OCI-LY3 (cell line): ENCODE data around the gene FOXA3.

Experiments used
- H2AFZ ChIP-seq: fragments of 200-600, 300-600 bp; shearing (Covaris generic); 2 replicates; pipeline ENCODE4 v1.6.0; 2014; ENCODE audit warnings: antibody characterized with exemption, low read depth, low read length
- H3K27ac ChIP-seq: fragments of 200-600, 300-600 bp; sonication (generic); 2 replicates; pipeline ENCODE4 v1.5.1; 2014; ENCODE audit warnings: mild to moderate bottlenecking, low read length, moderate library complexity, mixed read lengths
- H3K27me3 ChIP-seq: fragments of 200-600, 300-600 bp; sonication (generic); 2 replicates; pipeline ENCODE4 v1.6.1; 2014; ENCODE audit warnings: low read depth, low read length, mixed read lengths
- H3K36me3 ChIP-seq: fragments of 200-600, 300-600 bp; sonication (generic); replicated peaks from 2 replicates; pipeline ENCODE3; 2014; ENCODE audit warnings: low read depth, low read length, mixed read lengths
- H3K4me1 ChIP-seq: fragments of 300-600, 200-600 bp; sonication (generic); 2 replicates; pipeline ENCODE4 v1.6.1; 2014; ENCODE audit warnings: low read length, mixed read lengths
- H3K4me2 ChIP-seq: fragments of 200-600, 300-600 bp; sonication (generic); 2 replicates; pipeline ENCODE4 v1.6.1; 2014; ENCODE audit warnings: low read length, mixed read lengths
- H3K4me3 ChIP-seq: fragments of 300-600, 200-600 bp; sonication (generic); 2 replicates; pipeline ENCODE4 v1.5.1; 2014; ENCODE audit warnings: antibody characterized with exemption, mild to moderate bottlenecking, low read length, moderate library complexity
- H3K79me2 ChIP-seq: fragments of 300-600, 200-600 bp; shearing (Covaris generic); 2 replicates; pipeline ENCODE4 v1.6.1; 2014; ENCODE audit warnings: mild to moderate bottlenecking, low read length, mixed read lengths
- H3K9ac ChIP-seq: fragments of 300-600, 200-600 bp; shearing (Covaris generic); 2 replicates; pipeline ENCODE4 v1.6.0; 2014; ENCODE audit warnings: mild to moderate bottlenecking, low read length, moderate library complexity
- H3K9me3 ChIP-seq: fragments of 200-600, 300-600 bp; shearing (Covaris generic); 2 replicates; pipeline ENCODE4 v1.6.1; 2014; ENCODE audit warnings: low read length, mixed read lengths; ENCODE audit not compliant: insufficient read depth
- H4K20me1 ChIP-seq: fragments of 200-600, 300-600 bp; sonication (generic); 2 replicates; pipeline ENCODE4 v1.6.1; 2016; ENCODE audit warnings: low read length, mixed read lengths; ENCODE audit not compliant: insufficient read depth
- EZH2phosphoT487 ChIP-seq: fragments of 200-600 bp; shearing (Covaris generic); IDR thresholded peaks from 2 replicates; pipeline ENCODE4 v1.6.1; 2018; ENCODE audit warnings: antibody characterized with exemption, mixed run types, low read depth
- TF ChIP-seq, protein P1 (sequence below): fragments of 200-600, 300-600 bp; sonication (generic); IDR thresholded peaks from 2 replicates; pipeline ENCODE4 v1.5.1; 2014; ENCODE audit warnings: antibody characterized with exemption, low read length, low read depth

The FOXA3 gene

DNA sequence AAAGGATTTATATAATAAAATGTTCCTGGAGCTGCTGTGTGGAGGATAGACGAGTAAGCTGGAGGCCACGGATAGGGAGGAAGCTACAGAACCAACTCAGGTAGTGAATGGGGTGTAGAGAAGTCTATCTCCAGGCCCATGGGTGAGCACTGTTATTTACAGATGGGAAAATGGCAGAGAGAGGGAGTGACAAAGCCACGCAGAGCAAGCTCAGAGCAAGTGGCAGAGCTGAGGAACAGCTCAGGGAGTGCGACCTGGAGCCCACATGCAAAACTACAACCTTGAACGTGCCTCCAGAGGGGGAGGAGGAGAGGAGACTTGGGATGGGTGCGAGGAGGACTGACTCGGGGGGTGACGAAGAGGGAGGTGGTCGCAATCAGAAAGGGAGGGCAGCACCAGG lies 35.6 kb upstream of the FOXA3 start:
- no peak overlapping the region for H2AFZ ChIP-seq
- no peaks in the 10 kb centered on the region for H3K79me2 ChIP-seq
- H3K4me3 ChIP-seq = no peak overlapping the region
- no peaks in the 10 kb centered on the region for H3K4me1 ChIP-seq
- no peaks in the 10 kb centered on the region for H4K20me1 ChIP-seq
- H3K4me2 ChIP-seq = no peak overlapping the region
- H3K27me3 ChIP-seq = no peaks in the 10 kb centered on the region
- peaks cover 84% of the 10 kb centered on the region for H3K36me3 ChIP-seq
- no peak for TF ChIP-seq EZH2phosphoT487
- TF ChIP-seq, protein P1, sequence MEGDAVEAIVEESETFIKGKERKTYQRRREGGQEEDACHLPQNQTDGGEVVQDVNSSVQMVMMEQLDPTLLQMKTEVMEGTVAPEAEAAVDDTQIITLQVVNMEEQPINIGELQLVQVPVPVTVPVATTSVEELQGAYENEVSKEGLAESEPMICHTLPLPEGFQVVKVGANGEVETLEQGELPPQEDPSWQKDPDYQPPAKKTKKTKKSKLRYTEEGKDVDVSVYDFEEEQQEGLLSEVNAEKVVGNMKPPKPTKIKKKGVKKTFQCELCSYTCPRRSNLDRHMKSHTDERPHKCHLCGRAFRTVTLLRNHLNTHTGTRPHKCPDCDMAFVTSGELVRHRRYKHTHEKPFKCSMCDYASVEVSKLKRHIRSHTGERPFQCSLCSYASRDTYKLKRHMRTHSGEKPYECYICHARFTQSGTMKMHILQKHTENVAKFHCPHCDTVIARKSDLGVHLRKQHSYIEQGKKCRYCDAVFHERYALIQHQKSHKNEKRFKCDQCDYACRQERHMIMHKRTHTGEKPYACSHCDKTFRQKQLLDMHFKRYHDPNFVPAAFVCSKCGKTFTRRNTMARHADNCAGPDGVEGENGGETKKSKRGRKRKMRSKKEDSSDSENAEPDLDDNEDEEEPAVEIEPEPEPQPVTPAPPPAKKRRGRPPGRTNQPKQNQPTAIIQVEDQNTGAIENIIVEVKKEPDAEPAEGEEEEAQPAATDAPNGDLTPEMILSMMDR = no peak
- H3K9ac ChIP-seq = no peak overlapping the region
- no peaks in the 10 kb centered on the region for H3K9me3 ChIP-seq
- no peak overlapping the region for H3K27ac ChIP-seq

DNA sequence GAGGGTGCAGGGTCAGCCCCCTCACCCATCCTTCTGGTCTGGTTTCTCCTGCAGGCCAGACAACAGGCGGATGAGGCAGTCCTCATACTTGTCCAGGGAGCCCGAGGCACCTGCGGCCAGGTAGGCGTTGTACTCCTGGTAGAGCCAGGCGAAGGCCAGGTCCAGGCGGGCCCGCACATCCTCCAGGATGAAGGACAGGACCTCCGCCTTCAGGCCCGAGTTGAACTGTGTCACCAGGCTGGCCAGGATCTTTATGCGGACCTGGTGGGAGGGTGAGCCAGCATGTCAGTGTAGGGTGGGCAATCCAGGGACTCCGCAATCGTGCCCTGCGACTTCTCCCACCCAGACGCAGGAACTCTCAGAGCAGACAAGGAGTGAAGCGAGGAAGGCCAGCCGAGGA lies 35.2 kb upstream of the FOXA3 start:
- Histone ChIP-seq H2AFZ (no peak overlapping the region), H4K20me1 (no peaks in the 10 kb centered on the region), H3K36me3 (peaks cover 82% of the 10 kb centered on the region)

DNA sequence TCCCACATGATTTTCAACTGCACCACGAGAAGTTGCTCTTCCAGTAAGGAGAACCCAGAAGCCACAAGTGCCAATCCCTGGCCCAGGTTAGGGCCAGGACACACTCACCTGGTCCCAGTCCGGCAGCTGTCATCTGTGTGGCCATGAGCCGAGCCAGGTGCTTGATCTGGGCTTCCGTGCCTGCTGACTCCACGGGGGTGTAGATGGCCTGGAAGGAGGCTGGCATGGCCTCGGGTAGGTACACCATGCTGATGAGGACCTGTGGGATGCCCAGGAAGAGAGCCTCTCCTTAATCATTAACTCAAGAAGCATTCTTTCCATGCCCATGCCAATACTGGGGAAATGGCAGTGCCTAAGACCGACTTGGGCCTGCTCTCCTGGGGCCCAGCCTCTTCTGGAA lies 29.2 kb upstream of the FOXA3 start:
- Histone ChIP-seq H3K27me3 (no peaks in the 10 kb centered on the region), H3K4me1 (no peaks in the 10 kb centered on the region), H3K36me3 (peaks cover 67% of the 10 kb centered on the region), H3K9ac (no peak overlapping the region), H4K20me1 (no peaks in the 10 kb centered on the region), H3K4me2 (no peak overlapping the region), H3K4me3 (no peak overlapping the region), H3K9me3 (no peaks in the 10 kb centered on the region), H2AFZ (no peak overlapping the region), H3K79me2 (no peaks in the 10 kb centered on the region), H3K27ac (no peak overlapping the region)
- TF ChIP-seq EZH2phosphoT487 = no peak
- TF ChIP-seq, protein P1 = no peak

More for the DNA sequence above, 35.2 kb upstream of the FOXA3 start:
- Histone ChIP-seq H3K27me3 (no peaks in the 10 kb centered on the region), H3K9ac (no peak overlapping the region), H3K4me1 (no peaks in the 10 kb centered on the region), H3K4me2 (no peak overlapping the region), H3K9me3 (no peaks in the 10 kb centered on the region), H3K79me2 (no peaks in the 10 kb centered on the region), H3K4me3 (no peak overlapping the region), H3K27ac (no peak overlapping the region)
- TF ChIP-seq, protein P1 = no peak
- TF ChIP-seq EZH2phosphoT487 = no peak

DNA sequence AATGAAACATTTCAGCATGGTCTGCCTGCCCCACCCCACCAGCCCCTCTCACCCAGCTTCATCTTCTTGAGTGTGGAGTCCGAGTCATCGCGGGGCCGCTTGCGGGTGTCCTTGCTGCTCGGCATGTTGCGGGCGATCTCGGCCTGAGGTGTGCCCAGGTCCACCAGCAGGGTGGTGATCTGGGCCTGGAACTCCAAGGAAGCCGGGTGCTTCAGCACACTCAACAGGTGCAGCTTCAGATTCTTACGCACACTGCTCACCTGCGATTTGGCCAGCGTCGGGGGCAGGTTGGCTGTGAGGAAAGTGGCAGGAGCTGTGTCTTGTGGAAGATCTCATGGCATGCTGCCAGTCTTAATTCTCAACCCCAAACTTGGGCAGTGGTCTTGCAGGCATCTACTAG lies 21.9 kb upstream of the FOXA3 start:
- H3K36me3 ChIP-seq = peaks cover 74% of the 10 kb centered on the region
- TF ChIP-seq, protein P1 = no peak
- no peak for TF ChIP-seq EZH2phosphoT487
- H3K79me2 ChIP-seq = peaks cover 11% of the 10 kb centered on the region

More for the DNA sequence above, 21.9 kb upstream of the FOXA3 start:
- Histone ChIP-seq H3K4me3 (no peak overlapping the region), H3K4me1 (no peaks in the 10 kb centered on the region), H2AFZ (no peak overlapping the region), H3K27ac (no peak overlapping the region), H3K27me3 (no peaks in the 10 kb centered on the region), H3K4me2 (no peak overlapping the region), H3K9me3 (no peaks in the 10 kb centered on the region), H3K9ac (no peak overlapping the region), H4K20me1 (no peaks in the 10 kb centered on the region)
